ENCODE measurements around the gene EMP3. TPM values are rescaled to one million over a fixed set of nuclear protein-coding genes. Genes with fewer than 3 reads are reported as not detected.
A peak's percentile ranks its signal among the peaks of the same experiment; 100 is the strongest.

The EMP3 gene
- total and polyA plus RNA-seq, 9 of the 15 experiments (the other 6 are each of a cell fraction or from before 2014, with no cell fraction given) = 123 to 386 (median 296) TPM

DNA sequence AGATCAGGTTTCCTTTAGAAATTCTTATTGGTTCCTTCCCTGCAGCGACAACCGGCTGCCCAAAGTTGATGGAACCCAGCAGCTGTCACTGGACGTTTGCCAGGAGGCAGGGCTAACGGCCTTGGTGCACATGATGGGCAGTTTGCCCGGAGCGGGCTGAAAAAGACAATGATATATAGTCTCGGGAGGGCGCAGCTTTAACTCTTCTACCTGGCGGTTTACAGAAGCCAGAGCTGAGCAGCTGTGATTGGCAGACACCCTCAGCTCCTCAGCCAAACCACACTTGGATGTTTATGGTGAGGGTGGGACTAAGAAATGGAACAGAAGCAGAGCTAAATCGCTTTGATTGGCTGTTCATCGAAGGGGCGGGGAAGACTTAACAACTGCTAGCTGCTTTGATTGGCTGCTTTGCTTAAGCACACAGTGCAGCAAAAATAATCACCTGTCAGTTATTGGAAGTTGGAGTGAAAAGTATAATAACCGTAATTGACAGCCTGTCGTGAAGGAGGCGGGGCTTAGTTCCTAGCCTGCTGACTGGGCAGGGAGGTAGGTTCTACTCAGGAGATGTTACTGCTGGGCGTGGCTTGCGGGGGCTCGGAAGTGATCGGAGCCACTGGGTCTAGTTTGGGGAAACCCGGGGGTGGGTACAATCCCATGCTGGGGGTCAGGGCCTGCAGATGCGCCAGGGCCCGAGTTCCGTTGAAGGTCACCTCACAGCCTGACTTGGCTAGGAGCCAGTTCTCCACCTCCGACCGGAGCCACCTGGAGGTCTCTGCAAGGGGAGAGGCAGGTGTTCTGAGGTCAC lies 7.5 kb downstream of the EMP3 start (continued):
- TF ChIP-seq CBFB (CRISPR knock-in tag; IDR thresholded peaks at IDR 0.05) = no peak
- TF ChIP-seq, protein P1, sequence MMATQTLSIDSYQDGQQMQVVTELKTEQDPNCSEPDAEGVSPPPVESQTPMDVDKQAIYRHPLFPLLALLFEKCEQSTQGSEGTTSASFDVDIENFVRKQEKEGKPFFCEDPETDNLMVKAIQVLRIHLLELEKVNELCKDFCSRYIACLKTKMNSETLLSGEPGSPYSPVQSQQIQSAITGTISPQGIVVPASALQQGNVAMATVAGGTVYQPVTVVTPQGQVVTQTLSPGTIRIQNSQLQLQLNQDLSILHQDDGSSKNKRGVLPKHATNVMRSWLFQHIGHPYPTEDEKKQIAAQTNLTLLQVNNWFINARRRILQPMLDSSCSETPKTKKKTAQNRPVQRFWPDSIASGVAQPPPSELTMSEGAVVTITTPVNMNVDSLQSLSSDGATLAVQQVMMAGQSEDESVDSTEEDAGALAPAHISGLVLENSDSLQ (IDR thresholded peaks at IDR 0.05) = peak; percentile 99
- peak; percentile 57 for TF ChIP-seq CTBP1 (IDR thresholded peaks at IDR 0.05; ENCODE audit: borderline replicate concordance)
- TF ChIP-seq FOS (IDR thresholded peaks at IDR 0.05; ENCODE audit: extremely low read depth, insufficient read length) = peak; percentile 86
- 0 out of 2 replicates have a peak, but pooled peaks have one; percentile 36 for TF ChIP-seq ZFPM2 (CRISPR knock-in tag; IDR thresholded peaks at IDR 0.05)
- TF ChIP-seq NCOA4 (IDR thresholded peaks at IDR 0.05; ENCODE audit: partially characterized antibody) = no peak
- no peak for TF ChIP-seq ELF1 (tag; IDR thresholded peaks at IDR 0.05)
- TF ChIP-seq SIN3A (IDR thresholded peaks at IDR 0.05; ENCODE audit: borderline replicate concordance in 2 of 2, control insufficient read depth in 1 of 2, low read depth in 2 of 2, low read length in 2 of 2) = peak; percentile 66 to 69; a peak in 1 of 4 replicates
- TF ChIP-seq ARHGAP35 (IDR thresholded peaks at IDR 0.05; ENCODE audit: partially characterized antibody) = no peak
- TF ChIP-seq, protein P2, sequence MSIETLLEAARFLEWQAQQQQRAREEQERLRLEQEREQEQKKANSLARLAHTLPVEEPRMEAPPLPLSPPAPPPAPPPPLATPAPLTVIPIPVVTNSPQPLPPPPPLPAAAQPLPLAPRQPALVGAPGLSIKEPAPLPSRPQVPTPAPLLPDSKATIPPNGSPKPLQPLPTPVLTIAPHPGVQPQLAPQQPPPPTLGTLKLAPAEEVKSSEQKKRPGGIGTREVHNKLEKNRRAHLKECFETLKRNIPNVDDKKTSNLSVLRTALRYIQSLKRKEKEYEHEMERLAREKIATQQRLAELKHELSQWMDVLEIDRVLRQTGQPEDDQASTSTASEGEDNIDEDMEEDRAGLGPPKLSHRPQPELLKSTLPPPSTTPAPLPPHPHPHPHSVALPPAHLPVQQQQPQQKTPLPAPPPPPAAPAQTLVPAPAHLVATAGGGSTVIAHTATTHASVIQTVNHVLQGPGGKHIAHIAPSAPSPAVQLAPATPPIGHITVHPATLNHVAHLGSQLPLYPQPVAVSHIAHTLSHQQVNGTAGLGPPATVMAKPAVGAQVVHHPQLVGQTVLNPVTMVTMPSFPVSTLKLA (conservative IDR thresholded peaks at IDR 0.05) = peak; percentile 28 to 62; a peak in 2 of 4 replicates
- peak in 1 of 2 experiments; percentile 90; a peak in 1 of 4 replicates for TF ChIP-seq SRF (CRISPR knock-in tag; IDR thresholded peaks at IDR 0.05)
- peak; percentile 99 for TF ChIP-seq TFAP4 (CRISPR knock-in tag; IDR thresholded peaks at IDR 0.05; ENCODE audit: borderline replicate concordance)
- peak; percentile 38; the same call in 1 of the 2 replicates for TF ChIP-seq NR2C1 (IDR thresholded peaks at IDR 0.05)
- no peak for TF ChIP-seq NR2C1 (tag; IDR thresholded peaks at IDR 0.05)
- peak; percentile 49 for TF ChIP-seq MAFK (IDR thresholded peaks at IDR 0.05; ENCODE audit: low read length)
- TF ChIP-seq ZNF282 (CRISPR knock-in tag; IDR thresholded peaks at IDR 0.05) = no peak
- TF ChIP-seq, protein P3, sequence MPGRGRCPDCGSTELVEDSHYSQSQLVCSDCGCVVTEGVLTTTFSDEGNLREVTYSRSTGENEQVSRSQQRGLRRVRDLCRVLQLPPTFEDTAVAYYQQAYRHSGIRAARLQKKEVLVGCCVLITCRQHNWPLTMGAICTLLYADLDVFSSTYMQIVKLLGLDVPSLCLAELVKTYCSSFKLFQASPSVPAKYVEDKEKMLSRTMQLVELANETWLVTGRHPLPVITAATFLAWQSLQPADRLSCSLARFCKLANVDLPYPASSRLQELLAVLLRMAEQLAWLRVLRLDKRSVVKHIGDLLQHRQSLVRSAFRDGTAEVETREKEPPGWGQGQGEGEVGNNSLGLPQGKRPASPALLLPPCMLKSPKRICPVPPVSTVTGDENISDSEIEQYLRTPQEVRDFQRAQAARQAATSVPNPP (IDR thresholded peaks at IDR 0.05; ENCODE audit: borderline replicate concordance, insufficient read depth, insufficient read length) = no peak
- TF ChIP-seq SIX5 (IDR thresholded peaks at IDR 0.05; ENCODE audit: borderline replicate concordance in 1 of 2, insufficient read depth in 1 of 2, low read depth in 1 of 2, low read length in 2 of 2) = no peak
- 0 out of 2 replicates have a peak, but pooled peaks have one; percentile 54 for TF ChIP-seq DPF2 (IDR thresholded peaks at IDR 0.05)
- no peak for TF ChIP-seq STAT6 (CRISPR knock-in tag; IDR thresholded peaks at IDR 0.05)

Measured in K562 (cell line).